BLaER1 (cell line): Measurements from ENCODE around the gene CPN2.

Source experiments
- H3K27ac ChIP-seq: shearing (Covaris generic); formaldehyde crosslinking; 2 replicates; pipeline ENCODE4 v1.8.1; 2022
- H3K27me3 ChIP-seq: shearing (Covaris generic); formaldehyde crosslinking; 2 replicates; pipeline ENCODE4 v1.8.1; 2022
- H3K36me3 ChIP-seq: shearing (Covaris generic); formaldehyde crosslinking; 2 replicates; pipeline ENCODE4 v1.8.1; 2022
- H3K4me1 ChIP-seq: shearing (Covaris generic); formaldehyde crosslinking; 2 replicates; pipeline ENCODE4 v1.8.1; 2022
- H3K4me2 ChIP-seq: shearing (Covaris generic); formaldehyde crosslinking; 2 replicates; pipeline ENCODE4 v1.8.1; 2022
- H3K4me3 ChIP-seq: shearing (Covaris generic); formaldehyde crosslinking; 2 replicates; pipeline ENCODE4 v1.8.1; 2022
- H3K9ac ChIP-seq: shearing (Covaris generic); formaldehyde crosslinking; 2 replicates; pipeline ENCODE4 v1.8.1; 2022
- H3K9me3 ChIP-seq: shearing (Covaris generic); formaldehyde crosslinking; 2 replicates; pipeline ENCODE4 v1.8.1; 2022
- H4K20me1 ChIP-seq: shearing (Covaris generic); formaldehyde crosslinking; 2 replicates; pipeline ENCODE4 v1.8.1; 2022
- Cebpa-rat ChIP-seq: shearing (Covaris generic); IDR thresholded peaks from 2 replicates; pipeline ENCODE4 v1.8.1; 2022

Gene CPN2

DNA sequence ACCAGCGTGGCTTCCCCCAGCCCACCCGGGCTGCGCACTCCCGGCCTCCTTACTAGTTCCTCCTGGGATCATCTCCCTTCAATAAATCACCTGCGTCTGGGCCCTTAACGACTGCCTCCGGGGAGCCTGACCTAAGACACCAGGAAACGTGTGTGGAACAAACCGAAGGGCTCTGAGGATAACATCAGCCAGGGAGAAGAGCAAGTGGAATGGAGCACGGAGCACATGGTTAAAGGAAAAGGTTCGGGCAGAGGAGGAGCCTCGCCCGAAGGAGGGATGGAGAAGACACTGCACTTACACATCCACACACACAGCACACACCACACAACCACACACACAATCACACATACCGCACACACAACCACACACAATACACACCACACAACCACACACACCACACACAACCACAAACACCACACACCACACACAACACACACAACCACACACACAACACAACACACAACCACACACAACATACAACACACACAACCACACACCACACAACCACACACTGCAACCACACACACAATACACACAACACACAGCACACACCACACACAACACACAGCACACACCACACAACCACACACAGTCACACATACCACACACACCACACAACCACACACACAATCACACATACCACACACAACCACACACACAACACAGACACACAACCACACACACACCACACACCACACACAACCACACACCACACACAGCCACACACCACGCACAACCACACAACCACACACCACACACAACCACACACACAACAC is 24.7 kb downstream of the CPN2 start:
- no peak for TF ChIP-seq Cebpa-rat
- no peaks in the 10 kb centered on the region for H4K20me1 ChIP-seq
- H3K9ac ChIP-seq, result no peak overlapping the region
- H3K9me3 ChIP-seq, result 0 out of 2 replicates have a peak, but pooled peaks cover 6% of the 10 kb centered on the region
- no peak overlapping the region for H3K27ac ChIP-seq
- no peaks in the 10 kb centered on the region; the same call in 1 of the 2 replicates for H3K27me3 ChIP-seq
- H3K4me3 ChIP-seq, result no peak overlapping the region
- H3K4me1 ChIP-seq, result peaks cover 15% of the 10 kb centered on the region
- no peaks in the 10 kb centered on the region for H3K36me3 ChIP-seq
- H3K4me2 ChIP-seq, result no peak overlapping the region

DNA sequence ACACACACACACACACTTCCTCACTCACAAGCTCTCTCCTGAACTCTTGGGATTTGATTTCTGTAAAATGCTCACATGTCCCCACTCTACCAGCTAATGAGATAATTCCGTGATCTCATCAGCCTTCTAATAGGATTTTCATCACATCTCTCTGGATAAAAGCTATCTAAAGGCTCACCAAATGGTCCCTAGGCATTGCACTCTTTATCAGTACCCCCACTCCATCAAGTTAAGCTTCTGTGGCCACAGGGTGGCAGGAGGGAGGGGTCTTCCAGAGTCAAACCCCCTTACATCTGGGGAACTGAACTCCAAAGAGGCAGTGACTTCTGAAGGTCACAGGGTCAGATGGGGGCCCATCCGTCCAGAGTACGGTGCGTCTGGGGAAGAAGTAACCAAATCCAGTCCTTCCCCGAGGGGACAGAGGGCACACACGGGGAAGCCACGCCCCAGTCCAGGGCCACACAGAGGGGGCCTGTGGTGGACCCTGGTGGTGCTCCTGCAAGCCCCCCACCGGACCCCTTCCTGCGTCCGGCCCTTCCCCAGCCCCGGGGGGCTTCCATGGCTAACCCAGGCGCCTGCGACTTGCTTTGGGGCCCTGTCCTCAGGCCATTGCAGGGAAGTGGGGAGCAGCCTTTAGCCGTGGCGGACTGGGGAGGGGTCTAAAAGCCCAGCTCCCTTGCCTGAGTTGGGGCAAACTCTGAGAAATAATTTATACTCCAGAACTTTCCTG is 25.5 kb downstream of the CPN2 start:
- no peaks in the 10 kb centered on the region for H4K20me1 ChIP-seq
- H3K9me3 ChIP-seq, result 0 out of 2 replicates have a peak, but pooled peaks cover 6% of the 10 kb centered on the region
- no peaks in the 10 kb centered on the region for H3K36me3 ChIP-seq
- peaks cover 10% of the 10 kb centered on the region for H3K4me1 ChIP-seq
- H3K27me3 ChIP-seq, result no peaks in the 10 kb centered on the region
- H3K9ac ChIP-seq, result no peak overlapping the region
- no peak for TF ChIP-seq Cebpa-rat
- no peak overlapping the region for H3K4me3 ChIP-seq
- no peak overlapping the region for H3K4me2 ChIP-seq
- no peak overlapping the region for H3K27ac ChIP-seq

DNA sequence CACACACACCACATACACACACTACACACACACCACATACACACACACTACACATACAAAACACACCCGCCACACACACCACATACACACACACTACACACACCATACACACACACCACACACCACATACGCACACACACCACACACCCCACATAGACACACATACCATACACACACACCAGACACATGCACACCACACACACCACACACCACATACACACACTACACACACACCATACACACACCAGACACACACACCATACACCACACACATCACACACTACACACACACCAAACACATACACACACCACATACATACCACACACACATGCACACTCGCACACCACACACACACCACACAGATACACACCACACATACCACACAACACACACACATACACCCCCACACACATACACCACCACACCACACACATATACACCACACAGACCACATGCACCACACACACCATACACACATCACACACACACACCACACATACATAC is 26.3 kb downstream of the CPN2 start:
- TF ChIP-seq Cebpa-rat, result no peak
- H3K27me3 ChIP-seq, result no peaks in the 10 kb centered on the region; the same call in 1 of the 2 replicates
- H3K27ac ChIP-seq, result no peak overlapping the region
- H3K36me3 ChIP-seq, result no peaks in the 10 kb centered on the region
- H3K9me3 ChIP-seq, result 0 out of 2 replicates have a peak, but pooled peaks cover 8% of the 10 kb centered on the region
- H3K4me2 ChIP-seq, result no peak overlapping the region
- no peaks in the 10 kb centered on the region for H4K20me1 ChIP-seq
- H3K4me1 ChIP-seq, result peaks cover 8% of the 10 kb centered on the region; the same call in 1 of the 2 replicates
- H3K4me3 ChIP-seq, result no peak overlapping the region
- H3K9ac ChIP-seq, result no peak overlapping the region

DNA sequence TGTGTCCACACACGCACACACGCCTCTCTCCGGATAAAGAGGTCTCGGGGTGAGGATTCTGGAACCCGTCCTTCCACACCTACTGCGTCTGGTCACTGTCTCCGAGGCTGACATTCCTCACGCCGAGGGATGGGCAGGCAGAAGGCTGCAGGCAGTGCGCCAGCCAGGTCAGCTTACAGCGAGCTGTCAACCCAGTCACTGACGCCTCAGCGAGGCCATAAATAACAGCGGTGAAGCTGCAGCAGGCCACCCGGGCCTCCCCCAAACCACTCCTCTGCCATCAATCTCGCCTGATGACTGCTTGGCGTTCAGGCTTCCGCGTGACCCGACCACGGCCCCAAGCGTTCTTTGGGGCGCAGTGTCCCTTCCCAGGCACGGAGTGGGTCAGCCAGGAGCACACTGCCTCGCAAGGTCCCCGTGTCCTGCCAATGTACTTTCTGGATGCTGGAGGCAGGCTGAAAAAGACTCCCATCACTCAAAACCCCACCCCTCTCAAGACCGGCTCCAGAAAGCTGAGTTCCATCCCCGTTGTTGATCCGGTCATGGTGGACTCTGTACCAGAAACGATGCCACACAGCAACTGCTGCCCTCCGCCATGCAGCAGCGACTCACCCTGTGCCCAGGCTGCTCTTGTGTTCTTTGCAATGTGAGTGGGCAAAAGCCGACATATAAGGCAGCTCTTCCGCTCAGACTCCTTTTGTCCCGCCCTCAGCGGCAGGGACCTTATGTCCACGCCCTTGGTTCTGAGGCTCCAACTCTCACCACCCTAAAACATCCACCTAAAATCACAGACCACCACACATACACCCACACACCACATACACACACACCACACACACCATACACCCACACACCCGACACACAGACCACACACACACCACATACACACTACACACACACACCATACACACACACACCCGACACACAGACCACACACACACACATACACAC is 27.1 kb downstream of the CPN2 start:
- H3K4me1 ChIP-seq, result peaks cover 8% of the 10 kb centered on the region; the same call in 1 of the 2 replicates
- H3K9ac ChIP-seq, result no peak overlapping the region
- H3K9me3 ChIP-seq, result peaks cover 16% of the 10 kb centered on the region
- TF ChIP-seq Cebpa-rat, result no peak
- H3K4me2 ChIP-seq, result peak overlapping the region; percentile 46
- no peak overlapping the region for H3K27ac ChIP-seq
- H3K27me3 ChIP-seq, result no peaks in the 10 kb centered on the region; the same call in 1 of the 2 replicates
- no peaks in the 10 kb centered on the region for H4K20me1 ChIP-seq
- no peaks in the 10 kb centered on the region for H3K36me3 ChIP-seq
- no peak overlapping the region for H3K4me3 ChIP-seq

DNA sequence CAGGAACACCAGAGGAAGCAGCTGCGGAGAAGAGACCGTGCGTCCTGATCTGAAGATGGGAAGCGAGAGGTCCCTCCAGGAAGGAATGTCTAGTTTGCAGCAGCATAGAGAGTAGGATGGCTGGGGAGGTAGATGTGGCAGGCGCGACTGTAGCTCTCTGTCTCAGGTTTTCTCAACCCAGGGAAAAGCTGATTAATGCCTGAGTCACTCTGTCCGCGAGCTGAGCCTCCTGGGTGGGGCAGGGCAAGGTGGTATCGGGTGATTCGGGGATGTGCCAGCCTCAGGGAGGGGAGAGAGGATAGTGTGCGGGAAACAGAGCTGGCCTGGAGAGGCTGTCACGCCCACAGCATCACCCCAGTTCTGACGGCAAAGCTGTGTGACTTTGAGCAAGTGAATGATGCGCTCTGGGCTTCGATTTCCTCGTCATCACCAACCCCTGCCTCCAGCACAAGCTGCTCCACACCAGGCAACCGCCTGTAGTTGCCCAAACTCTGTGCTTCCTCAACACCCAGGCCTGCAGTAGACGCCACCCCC is 28.4 kb downstream of the CPN2 start:
- no peaks in the 10 kb centered on the region; the same call in 1 of the 2 replicates for H3K27me3 ChIP-seq
- H3K4me1 ChIP-seq, result peaks cover 8% of the 10 kb centered on the region; the same call in 1 of the 2 replicates
- H3K27ac ChIP-seq, result no peak overlapping the region
- H3K9ac ChIP-seq, result no peak overlapping the region
- H3K4me3 ChIP-seq, result no peak overlapping the region
- peaks cover 28% of the 10 kb centered on the region for H3K9me3 ChIP-seq
- no peak overlapping the region for H3K4me2 ChIP-seq
- no peaks in the 10 kb centered on the region for H4K20me1 ChIP-seq
- no peak for TF ChIP-seq Cebpa-rat
- H3K36me3 ChIP-seq, result no peaks in the 10 kb centered on the region

DNA sequence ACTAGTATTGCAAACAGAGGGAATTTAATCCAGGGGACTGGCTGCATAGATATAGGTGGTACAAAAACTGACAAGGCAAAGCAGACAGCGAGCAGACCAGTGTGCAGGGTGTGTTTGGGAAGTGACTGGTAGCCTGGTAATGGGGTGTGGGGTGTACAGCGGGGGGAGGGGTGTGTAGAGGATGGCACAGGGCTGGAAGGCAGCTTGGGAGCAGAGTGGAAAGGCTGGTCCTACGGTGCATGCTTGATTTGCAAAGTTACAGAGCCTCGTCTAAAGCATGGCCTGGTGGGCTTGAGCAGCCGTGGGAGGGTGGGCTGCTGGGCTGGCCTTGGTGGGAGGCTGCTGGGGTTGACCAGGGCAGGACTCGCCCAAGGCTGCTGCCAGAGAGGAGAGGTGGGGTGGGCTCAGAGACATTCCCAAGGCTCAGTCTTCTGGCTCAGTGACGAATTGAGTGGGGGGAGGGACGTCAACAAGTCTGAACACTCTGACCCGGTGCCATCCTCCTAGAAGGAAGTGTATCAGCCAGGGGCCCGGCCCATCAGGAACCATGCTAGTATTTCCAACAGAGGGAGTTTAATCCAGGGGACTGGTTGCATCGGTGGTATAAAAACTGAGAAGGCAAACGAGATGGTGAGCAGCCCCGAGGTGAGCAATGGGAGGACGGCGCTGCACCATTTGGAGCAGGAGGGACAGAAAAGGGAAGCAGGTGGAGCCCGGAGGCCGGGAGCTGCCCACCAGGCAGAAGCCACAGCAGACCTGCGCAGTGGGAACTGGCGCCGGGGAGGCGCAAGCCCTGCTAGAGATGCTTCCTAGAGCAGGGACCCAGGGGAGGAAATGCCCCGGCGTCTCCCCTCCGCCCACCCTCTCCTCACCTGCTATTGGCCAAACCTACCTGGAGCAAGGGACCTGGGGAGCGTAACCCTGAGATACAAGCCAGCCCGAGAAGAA is 29.2 kb downstream of the CPN2 start:
- Histone ChIP-seq H3K27me3 (peaks cover under 1% of the 10 kb centered on the region), H3K9ac (no peak overlapping the region), H3K9me3 (peaks cover 28% of the 10 kb centered on the region), H3K27ac (no peak overlapping the region), H4K20me1 (no peaks in the 10 kb centered on the region), H3K4me3 (no peak overlapping the region), H3K36me3 (no peaks in the 10 kb centered on the region), H3K4me2 (no peak overlapping the region), H3K4me1 (peaks cover 8% of the 10 kb centered on the region; the same call in 1 of the 2 replicates)
- no peak for TF ChIP-seq Cebpa-rat

DNA sequence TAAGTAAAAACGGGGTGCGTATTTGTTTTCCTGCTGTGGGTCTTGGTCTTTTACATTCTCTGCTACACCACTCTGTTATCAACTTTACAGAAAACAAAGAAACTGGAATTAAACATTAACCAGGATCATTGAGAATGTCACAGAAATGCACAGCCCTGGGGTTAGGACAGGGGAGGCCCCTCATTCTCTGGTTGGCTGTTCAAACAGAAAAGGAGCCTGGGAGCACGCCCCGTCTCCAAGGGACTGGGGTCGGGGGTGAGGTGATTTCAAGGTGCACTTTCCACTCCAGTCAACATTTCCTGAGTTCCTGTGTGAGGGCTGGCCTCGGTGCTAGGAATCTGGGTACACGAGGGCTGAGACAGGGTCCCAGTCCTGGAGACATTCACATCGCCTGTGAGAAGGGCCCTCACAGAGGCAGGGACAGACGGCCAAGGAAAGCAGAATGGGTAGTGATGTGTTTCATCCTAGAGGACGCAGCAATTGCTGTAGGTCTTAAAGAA is 30.3 kb downstream of the CPN2 start:
- H3K27ac ChIP-seq, result no peak overlapping the region
- H3K4me2 ChIP-seq, result no peak overlapping the region
- H3K4me1 ChIP-seq, result peaks cover 8% of the 10 kb centered on the region; the same call in 1 of the 2 replicates
- no peak for TF ChIP-seq Cebpa-rat
- peaks cover 24% of the 10 kb centered on the region for H3K9me3 ChIP-seq
- H4K20me1 ChIP-seq, result no peaks in the 10 kb centered on the region
- peaks cover 12% of the 10 kb centered on the region for H3K27me3 ChIP-seq
- no peaks in the 10 kb centered on the region for H3K36me3 ChIP-seq
- no peak overlapping the region for H3K4me3 ChIP-seq
- no peak overlapping the region for H3K9ac ChIP-seq

DNA sequence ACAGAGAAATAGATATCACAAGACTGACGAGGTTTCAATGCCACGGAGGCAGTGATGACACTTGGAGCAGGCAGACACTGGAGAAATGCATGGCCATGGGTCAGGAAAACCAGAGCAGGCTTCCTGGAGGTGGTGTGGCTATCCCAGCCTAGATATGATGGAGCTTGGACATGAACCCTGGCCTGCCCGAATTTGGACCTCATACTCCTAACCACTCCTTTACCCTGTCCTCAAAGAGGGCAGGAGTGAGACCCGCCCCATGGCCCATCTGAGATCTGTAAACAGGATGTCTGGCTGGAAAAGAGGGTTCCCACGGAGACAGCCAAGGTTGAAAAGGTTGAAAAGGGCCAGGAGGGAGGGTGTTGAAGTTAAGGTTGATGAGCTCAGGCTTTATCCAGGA is 31.0 kb downstream of the CPN2 start:
- peaks cover 22% of the 10 kb centered on the region for H3K9me3 ChIP-seq
- H3K36me3 ChIP-seq, result no peaks in the 10 kb centered on the region
- no peak overlapping the region for H3K4me3 ChIP-seq
- no peak overlapping the region for H3K4me2 ChIP-seq
- no peak overlapping the region for H3K9ac ChIP-seq
- no peak overlapping the region for H3K27ac ChIP-seq
- TF ChIP-seq Cebpa-rat, result no peak
- H3K4me1 ChIP-seq, result peaks cover 13% of the 10 kb centered on the region
- peaks cover 19% of the 10 kb centered on the region for H3K27me3 ChIP-seq
- H4K20me1 ChIP-seq, result 0 out of 2 replicates have a peak, but pooled peaks cover 4% of the 10 kb centered on the region
